ENCODE measurements around the gene UGT1A8.
"Not testable (repeated sequence)": the region's sequence is repeated elsewhere in the genome, so short reads cannot be mapped to it uniquely, and the experiment has no call there.

Gene UGT1A8

GRCh38 chr2:233706720-233707119 lies 89.3 kb downstream of the UGT1A8 start:
- no peak overlapping the region for H3K9ac ChIP-seq (ENCODE audit: low read length)
- no peak overlapping the region for H3K27ac ChIP-seq (ENCODE audit: low read depth, low read length)
- no peaks in the 10 kb centered on the region for H3K4me1 ChIP-seq (ENCODE audit: insufficient read depth, low read length)
- no peaks in the 10 kb centered on the region for H3K9me3 ChIP-seq (ENCODE audit: low read length)
- peaks cover 0 to 3% of the 10 kb centered on the region in 2 donors for H3K27me3 ChIP-seq (ENCODE audit: control insufficient read depth in 1 of 2, insufficient read depth in 2 of 2, low read length in 2 of 2)
- H3K4me3 ChIP-seq (ENCODE audit: low read depth in 1 of 2, low read length in 2 of 2): no peak overlapping the region
- no peaks in the 10 kb centered on the region for H3K36me3 ChIP-seq (ENCODE audit: insufficient read depth, low read length)

- Histone ChIP-seq H3K4me3 (ENCODE audit: low read depth in 1 of 2, low read length in 2 of 2) (no peak overlapping the region), H3K9ac (ENCODE audit: low read length) (no peak overlapping the region), H3K36me3 (ENCODE audit: insufficient read depth, low read length) (no peaks in the 10 kb centered on the region), H3K9me3 (ENCODE audit: low read length) (no peaks in the 10 kb centered on the region), H3K4me1 (ENCODE audit: insufficient read depth, low read length) (no peaks in the 10 kb centered on the region), H3K27me3 (ENCODE audit: control insufficient read depth in 1 of 2, insufficient read depth in 2 of 2, low read length in 2 of 2) (peaks cover 0 to 3% of the 10 kb centered on the region in 2 donors), H3K27ac (ENCODE audit: low read depth, low read length) (no peak overlapping the region)
These were observed 90.7 kb downstream of the UGT1A8 start for GRCh38 chr2:233707940-233708644.

GRCh38 chr2:233708942-233709341 lies 91.5 kb downstream of the UGT1A8 start:
- no peaks in the 10 kb centered on the region for H3K9me3 ChIP-seq (ENCODE audit: low read length)
- no peaks in the 10 kb centered on the region for H3K36me3 ChIP-seq (ENCODE audit: insufficient read depth, low read length)
- no peak overlapping the region for H3K9ac ChIP-seq (ENCODE audit: low read length)
- peaks cover 0 to 3% of the 10 kb centered on the region in 2 donors for H3K27me3 ChIP-seq (ENCODE audit: control insufficient read depth in 1 of 2, insufficient read depth in 2 of 2, low read length in 2 of 2)
- H3K4me1 ChIP-seq (ENCODE audit: insufficient read depth, low read length): no peaks in the 10 kb centered on the region
- no peak overlapping the region for H3K4me3 ChIP-seq (ENCODE audit: low read depth in 1 of 2, low read length in 2 of 2)
- H3K27ac ChIP-seq (ENCODE audit: low read depth, low read length): no peak overlapping the region

GRCh38 chr2:233711312-233712008 lies 94.0 kb downstream of the UGT1A8 start:
- no peak overlapping the region for H3K9ac ChIP-seq (ENCODE audit: low read length)
- H3K36me3 ChIP-seq (ENCODE audit: insufficient read depth, low read length): no peaks in the 10 kb centered on the region
- H3K4me1 ChIP-seq (ENCODE audit: insufficient read depth, low read length): no peaks in the 10 kb centered on the region

GRCh38 chr2:233712611-233713261 lies 95.3 kb downstream of the UGT1A8 start, which contains the start of gene UGT1A5:
TSS of gene UGT1A5 (plus strand) at chr2:233712907. CDS start at chr2:233712992, 85 bp downstream.
- Histone ChIP-seq H3K36me3 (ENCODE audit: insufficient read depth, low read length) (no peaks in the 10 kb centered on the region), H3K9ac (ENCODE audit: low read length) (no peak within 1 kb of the TSS), H3K27ac (ENCODE audit: low read depth, low read length) (no peak within 1 kb of the TSS), H3K4me1 (ENCODE audit: insufficient read depth, low read length) (no peaks in the 10 kb centered on the region), H3K4me3 (ENCODE audit: low read depth in 1 of 2, low read length in 2 of 2) (no peak within 1 kb of the TSS), H3K9me3 (ENCODE audit: low read length) (no peaks in the 10 kb centered on the region), H3K27me3 (ENCODE audit: control insufficient read depth in 1 of 2, insufficient read depth in 2 of 2, low read length in 2 of 2) (peaks cover 0 to 3% of the 10 kb centered on the region in 2 donors)

More at GRCh38 chr2:233711312-233712008, 94.0 kb downstream of the UGT1A8 start:
- H3K4me3 ChIP-seq (ENCODE audit: low read depth in 1 of 2, low read length in 2 of 2): no peak overlapping the region
- H3K9me3 ChIP-seq (ENCODE audit: low read length): no peaks in the 10 kb centered on the region
- no peak overlapping the region for H3K27ac ChIP-seq (ENCODE audit: low read depth, low read length)
- H3K27me3 ChIP-seq (ENCODE audit: control insufficient read depth in 1 of 2, insufficient read depth in 2 of 2, low read length in 2 of 2): peaks cover 0 to 3% of the 10 kb centered on the region in 2 donors

GRCh38 chr2:233713262-233713615 lies 95.8 kb downstream of the UGT1A8 start:
- peaks cover 0 to 3% of the 10 kb centered on the region in 2 donors for H3K27me3 ChIP-seq (ENCODE audit: control insufficient read depth in 1 of 2, insufficient read depth in 2 of 2, low read length in 2 of 2)
- H3K27ac ChIP-seq (ENCODE audit: low read depth, low read length): no peak overlapping the region
- H3K4me3 ChIP-seq (ENCODE audit: low read depth in 1 of 2, low read length in 2 of 2): no peak overlapping the region
- H3K9me3 ChIP-seq (ENCODE audit: low read length): no peaks in the 10 kb centered on the region
- H3K4me1 ChIP-seq (ENCODE audit: insufficient read depth, low read length): no peaks in the 10 kb centered on the region
- no peaks in the 10 kb centered on the region for H3K36me3 ChIP-seq (ENCODE audit: insufficient read depth, low read length)
- H3K9ac ChIP-seq (ENCODE audit: low read length): no peak overlapping the region

- Histone ChIP-seq H3K36me3 (ENCODE audit: insufficient read depth, low read length) (no peaks in the 10 kb centered on the region), H3K4me1 (ENCODE audit: insufficient read depth, low read length) (no peaks in the 10 kb centered on the region), H3K27me3 (ENCODE audit: control insufficient read depth in 1 of 2, insufficient read depth in 2 of 2, low read length in 2 of 2) (peaks cover 0 to 3% of the 10 kb centered on the region in 2 donors), H3K9me3 (ENCODE audit: low read length) (no peaks in the 10 kb centered on the region), H3K4me3 (ENCODE audit: low read depth in 1 of 2, low read length in 2 of 2) (no peak overlapping the region), H3K9ac (ENCODE audit: low read length) (no peak overlapping the region), H3K27ac (ENCODE audit: low read depth, low read length) (no peak overlapping the region)
These were observed 96.7 kb downstream of the UGT1A8 start for GRCh38 chr2:233714121-233714520.

- Histone ChIP-seq H3K9me3 (ENCODE audit: low read length) (no peaks in the 10 kb centered on the region), H3K9ac (ENCODE audit: low read length) (no peak within 1 kb of the TSS), H3K36me3 (ENCODE audit: insufficient read depth, low read length) (no peaks in the 10 kb centered on the region), H3K4me3 (ENCODE audit: low read depth in 1 of 2, low read length in 2 of 2) (no peak within 1 kb of the TSS), H3K27me3 (ENCODE audit: control insufficient read depth in 1 of 2, insufficient read depth in 2 of 2, low read length in 2 of 2) (no peaks in the 10 kb centered on the region), H3K27ac (ENCODE audit: low read depth, low read length) (no peak within 1 kb of the TSS), H3K4me1 (ENCODE audit: insufficient read depth, low read length) (no peaks in the 10 kb centered on the region)
These were observed 101.1 kb downstream of the UGT1A8 start, which contains the start of gene UGT1A4 for GRCh38 chr2:233718552-233718951. TSS of gene UGT1A4 (plus strand) at chr2:233718736. CDS start at chr2:233718821, 85 bp downstream.

GRCh38 chr2:233728723-233729301 lies 111.4 kb downstream of the UGT1A8 start, which contains the start of gene UGT1A3:
TSS of gene UGT1A3 (plus strand) at chr2:233729042. CDS start at chr2:233729127, 85 bp downstream.
- no peaks in the 10 kb centered on the region for H3K36me3 ChIP-seq (ENCODE audit: insufficient read depth, low read length)
- no peaks in the 10 kb centered on the region for H3K9me3 ChIP-seq (ENCODE audit: low read length)
- H3K27me3 ChIP-seq (ENCODE audit: control insufficient read depth in 1 of 2, insufficient read depth in 2 of 2, low read length in 2 of 2): no peaks in the 10 kb centered on the region
- H3K9ac ChIP-seq (ENCODE audit: low read length): no peak within 1 kb of the TSS
- H3K4me3 ChIP-seq (ENCODE audit: low read depth in 1 of 2, low read length in 2 of 2): no peak within 1 kb of the TSS
- no peak within 1 kb of the TSS for H3K27ac ChIP-seq (ENCODE audit: low read depth, low read length)
- H3K4me1 ChIP-seq (ENCODE audit: insufficient read depth, low read length): no peaks in the 10 kb centered on the region

GRCh38 chr2:233736868-233737653 lies 119.6 kb downstream of the UGT1A8 start:
- not testable (repeated sequence) for H3K4me1 ChIP-seq (ENCODE audit: insufficient read depth, low read length); H3K4me3 ChIP-seq (ENCODE audit: low read depth in 1 of 2, low read length in 2 of 2); H3K9ac ChIP-seq (ENCODE audit: low read length); H3K36me3 ChIP-seq (ENCODE audit: insufficient read depth, low read length); H3K9me3 ChIP-seq (ENCODE audit: low read length); H3K27ac ChIP-seq (ENCODE audit: low read depth, low read length); H3K27me3 ChIP-seq (ENCODE audit: control insufficient read depth in 1 of 2, insufficient read depth in 2 of 2, low read length in 2 of 2)

Data from muscle layer of colon (tissue), 2 donors.